Measurements from ENCODE around the gene GULP1. TPM values are rescaled to one million over a fixed set of nuclear protein-coding genes. Genes with fewer than 3 reads are reported as not detected.

GULP1 gene
- total RNA-seq, 1 donor from 2014 or later = 17.7 TPM

- no peaks in the 10 kb centered on the region for H3K27me3 Mint-ChIP-seq (ENCODE audit: unreplicated experiment)
- no peak overlapping the region for H3K27ac Mint-ChIP-seq (ENCODE audit: unreplicated experiment)
- no peaks in the 10 kb centered on the region for H3K36me3 Mint-ChIP-seq (ENCODE audit: unreplicated experiment)
- peaks cover 8% of the 10 kb centered on the region for H3K4me1 Mint-ChIP-seq (ENCODE audit: low read depth, unreplicated experiment)
- H3K9me3 Mint-ChIP-seq (ENCODE audit: unreplicated experiment) = no peaks in the 10 kb centered on the region
- DNase-seq = no peak
- TF ChIP-seq, protein P1, sequence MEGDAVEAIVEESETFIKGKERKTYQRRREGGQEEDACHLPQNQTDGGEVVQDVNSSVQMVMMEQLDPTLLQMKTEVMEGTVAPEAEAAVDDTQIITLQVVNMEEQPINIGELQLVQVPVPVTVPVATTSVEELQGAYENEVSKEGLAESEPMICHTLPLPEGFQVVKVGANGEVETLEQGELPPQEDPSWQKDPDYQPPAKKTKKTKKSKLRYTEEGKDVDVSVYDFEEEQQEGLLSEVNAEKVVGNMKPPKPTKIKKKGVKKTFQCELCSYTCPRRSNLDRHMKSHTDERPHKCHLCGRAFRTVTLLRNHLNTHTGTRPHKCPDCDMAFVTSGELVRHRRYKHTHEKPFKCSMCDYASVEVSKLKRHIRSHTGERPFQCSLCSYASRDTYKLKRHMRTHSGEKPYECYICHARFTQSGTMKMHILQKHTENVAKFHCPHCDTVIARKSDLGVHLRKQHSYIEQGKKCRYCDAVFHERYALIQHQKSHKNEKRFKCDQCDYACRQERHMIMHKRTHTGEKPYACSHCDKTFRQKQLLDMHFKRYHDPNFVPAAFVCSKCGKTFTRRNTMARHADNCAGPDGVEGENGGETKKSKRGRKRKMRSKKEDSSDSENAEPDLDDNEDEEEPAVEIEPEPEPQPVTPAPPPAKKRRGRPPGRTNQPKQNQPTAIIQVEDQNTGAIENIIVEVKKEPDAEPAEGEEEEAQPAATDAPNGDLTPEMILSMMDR (IDR thresholded peaks at IDR 0.05; ENCODE audit: partially characterized antibody, unreplicated experiment) = no peak
- H3K4me3 Mint-ChIP-seq (ENCODE audit: unreplicated experiment) = no peak overlapping the region
Observed at GRCh38 chr2:188627471-188627870, 335.8 kb downstream of the GULP1 start.

- TF ChIP-seq, protein P1 (IDR thresholded peaks at IDR 0.05; ENCODE audit: partially characterized antibody, unreplicated experiment) = no peak
- H3K9me3 Mint-ChIP-seq (ENCODE audit: unreplicated experiment) = no peaks in the 10 kb centered on the region
- no peaks in the 10 kb centered on the region for H3K36me3 Mint-ChIP-seq (ENCODE audit: unreplicated experiment)
- peaks cover 8% of the 10 kb centered on the region for H3K4me1 Mint-ChIP-seq (ENCODE audit: low read depth, unreplicated experiment)
- H3K4me3 Mint-ChIP-seq (ENCODE audit: unreplicated experiment) = no peak overlapping the region
- H3K27ac Mint-ChIP-seq (ENCODE audit: unreplicated experiment) = no peak overlapping the region
- DNase-seq = no peak
- H3K27me3 Mint-ChIP-seq (ENCODE audit: unreplicated experiment) = no peaks in the 10 kb centered on the region
Observed at GRCh38 chr2:188628989-188629752, 337.5 kb downstream of the GULP1 start.

DNA sequence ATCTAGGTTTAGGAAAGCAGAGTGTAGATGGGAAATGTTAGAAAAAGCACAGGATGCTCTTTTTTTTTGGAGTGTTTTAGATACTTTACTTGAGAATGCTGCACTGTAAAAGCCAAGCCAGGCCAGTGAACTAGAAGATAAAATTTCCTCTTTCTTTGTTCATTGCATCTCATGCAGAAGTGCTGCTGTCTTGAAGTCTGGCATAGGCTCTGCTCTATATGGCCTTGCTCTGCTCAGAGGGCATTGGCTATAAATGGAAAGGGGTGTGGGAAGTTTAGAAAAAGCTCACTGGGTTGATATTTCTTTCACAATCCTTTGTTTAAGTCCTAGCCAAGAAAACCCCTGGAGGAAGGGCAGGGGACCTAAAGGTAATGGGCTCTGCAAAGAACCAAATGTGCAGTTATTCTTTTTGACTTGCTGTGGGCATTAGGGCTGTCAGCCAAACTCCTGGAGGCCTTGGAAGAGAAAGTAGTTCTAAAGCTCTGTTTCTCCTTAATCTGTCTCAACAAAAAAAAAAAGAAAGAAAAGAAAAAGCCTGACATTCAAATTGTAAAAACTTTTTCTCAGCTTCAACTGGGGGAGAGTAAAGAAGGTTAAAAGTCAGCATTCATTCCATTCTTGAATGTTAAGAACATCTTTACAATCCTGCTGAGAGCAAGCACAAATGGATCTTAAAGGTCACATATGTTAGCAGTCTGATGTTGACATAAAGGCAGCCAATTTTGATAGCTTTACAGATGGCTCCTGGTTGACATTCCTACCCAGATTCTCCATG lies 338.3 kb downstream of the GULP1 start:
- Mint-ChIP-seq H3K4me1 (ENCODE audit: low read depth, unreplicated experiment) (peaks cover 7% of the 10 kb centered on the region), H3K27me3 (ENCODE audit: unreplicated experiment) (no peaks in the 10 kb centered on the region), H3K9me3 (ENCODE audit: unreplicated experiment) (no peaks in the 10 kb centered on the region), H3K36me3 (ENCODE audit: unreplicated experiment) (no peaks in the 10 kb centered on the region), H3K4me3 (ENCODE audit: unreplicated experiment) (no peak overlapping the region), H3K27ac (ENCODE audit: unreplicated experiment) (no peak overlapping the region)
- TF ChIP-seq, protein P1 (IDR thresholded peaks at IDR 0.05; ENCODE audit: partially characterized antibody, unreplicated experiment) = no peak
- no peak for DNase-seq

DNA sequence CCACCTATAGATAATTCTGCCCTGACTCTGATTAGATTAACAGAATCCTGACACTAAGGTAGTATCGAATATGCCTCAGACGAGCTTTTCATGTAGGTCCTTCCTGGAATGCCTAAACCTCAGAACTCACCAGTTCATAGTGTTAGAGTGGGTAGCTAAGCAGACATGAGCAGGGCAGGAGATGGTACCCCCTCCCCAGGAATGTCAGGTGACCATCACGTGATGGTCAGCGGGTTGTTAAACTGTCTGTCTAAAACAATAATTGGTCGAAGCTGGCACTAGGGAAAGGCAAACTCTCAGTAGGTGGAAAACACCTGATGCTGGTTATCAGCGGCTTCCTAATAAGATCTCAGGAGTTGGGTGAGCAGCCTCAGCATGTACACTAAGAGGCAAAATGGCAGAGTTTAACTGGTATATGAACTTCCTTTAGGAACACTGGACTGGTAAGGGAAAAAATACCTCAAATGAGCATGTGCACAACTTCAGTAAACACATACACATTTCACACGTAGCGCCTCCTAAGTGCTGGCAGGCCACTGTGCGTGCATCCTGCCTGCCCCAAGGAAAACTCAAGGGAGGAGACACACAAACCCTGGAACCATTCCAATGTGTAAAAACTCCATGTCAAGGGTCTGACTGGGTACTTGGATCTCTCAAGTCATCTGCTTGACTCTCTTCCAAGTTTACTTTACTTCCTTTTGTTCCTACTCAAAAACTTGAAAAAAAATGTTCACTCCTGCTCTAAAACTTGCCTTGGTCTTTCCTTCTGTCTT lies 339.5 kb downstream of the GULP1 start:
- TF ChIP-seq, protein P1 (IDR thresholded peaks at IDR 0.05; ENCODE audit: partially characterized antibody, unreplicated experiment) = no peak
- H3K4me1 Mint-ChIP-seq (ENCODE audit: low read depth, unreplicated experiment) = peaks cover 7% of the 10 kb centered on the region
- no peak overlapping the region for H3K27ac Mint-ChIP-seq (ENCODE audit: unreplicated experiment)
- DNase-seq = no peak
- no peaks in the 10 kb centered on the region for H3K36me3 Mint-ChIP-seq (ENCODE audit: unreplicated experiment)
- H3K27me3 Mint-ChIP-seq (ENCODE audit: unreplicated experiment) = no peaks in the 10 kb centered on the region
- H3K9me3 Mint-ChIP-seq (ENCODE audit: unreplicated experiment) = no peaks in the 10 kb centered on the region
- no peak overlapping the region for H3K4me3 Mint-ChIP-seq (ENCODE audit: unreplicated experiment)

Measured in glutamatergic neuron (in vitro differentiated cells).